H1 (cell line): ENCODE data around the gene TMBIM6. TPM values are rescaled to one million over a fixed set of nuclear protein-coding genes. Genes with fewer than 3 reads are reported as not detected.

ENCODE experiments used
- CTCF ChIA-PET: fragments of 300-600 bp; sonication (Branson Sonifier 250); formaldehyde crosslinking; loops from one replicate; lab custom pipeline; 2021; ENCODE audit not compliant: partially characterized antibody; lab: Charles Lee
- POLR2A ChIA-PET: fragments of 300-600 bp; sonication (Branson Sonifier 250); formaldehyde crosslinking; loops from one replicate; lab custom pipeline; 2021; ENCODE audit warnings: inconsistent platforms; ENCODE audit not compliant: partially characterized antibody; lab: Charles Lee
- DNase-seq, 2 experiments: peaks; one replicate each; pipeline versions ENCODE4 v3.0.0 to v3.0.0-alpha.2; 2010 to 2022; ENCODE audit warnings: low spot score in 2 of 2, low read depth in 1 of 2, mixed read lengths in 1 of 2
- FAIRE-seq: peaks from 2 replicates; lab custom pipeline; 2011; peaks lifted over from hg19 to GRCh38; lab: Jason Lieb, UNC
- H2AFZ ChIP-seq: 2 replicates; pipeline ENCODE4 v1.8.1; 2012; ENCODE audit warnings: low read length, inconsistent platforms
- H2AK5ac ChIP-seq: 2 replicates; pipeline ENCODE4 v1.6.1; 2013; ENCODE audit warnings: low read depth, low read length
- H2BK120ac ChIP-seq: replicated peaks from 2 replicates; pipeline ENCODE3; 2013; ENCODE audit warnings: low read depth, low read length, inconsistent platforms
- H2BK12ac ChIP-seq: 2 replicates; pipeline ENCODE4 v1.6.1; 2013; ENCODE audit warnings: low read depth, low read length
- H2BK15ac ChIP-seq: 2 replicates; pipeline ENCODE4 v1.6.1; 2013; ENCODE audit warnings: low read length
- H2BK20ac ChIP-seq: 2 replicates; pipeline ENCODE4 v1.6.1; 2013; ENCODE audit warnings: low read length
- H2BK5ac ChIP-seq: 2 replicates; pipeline ENCODE4 v1.6.1; 2013; ENCODE audit warnings: low read depth, low read length
- H3K14ac ChIP-seq: 2 replicates; pipeline ENCODE4 v1.6.1; 2013; ENCODE audit warnings: inconsistent platforms; ENCODE audit not compliant: insufficient read length
- H3K18ac ChIP-seq: 2 replicates; pipeline ENCODE4 v1.6.1; 2013; ENCODE audit warnings: low read length; ENCODE audit errors: extremely low read depth
- H3K23ac ChIP-seq: 2 replicates; pipeline ENCODE4 v1.6.1; 2013; ENCODE audit warnings: inconsistent platforms; ENCODE audit not compliant: insufficient read length
- H3K23me2 ChIP-seq: 2 replicates; pipeline ENCODE4 v1.6.1; 2013; ENCODE audit warnings: low read depth, low read length
- H3K27ac ChIP-seq: 2 replicates; pipeline ENCODE4 v1.6.1; 2011; ENCODE audit warnings: low read depth, low read length, inconsistent platforms
- H3K27me3 ChIP-seq, 4 experiments: replicated peaks in 1 of 4; 1 replicate in 1 of 4; 2 replicates in 3 of 4; pipeline versions ENCODE4 v1.6.1 to v1.8.1; 2011 to 2013; ENCODE audit warnings: low read length in 3 of 4, mild to moderate bottlenecking in 3 of 4, inconsistent platforms in 2 of 4, mixed read lengths in 2 of 4, moderate library complexity in 1 of 4; ENCODE audit not compliant: control insufficient read depth in 3 of 4, insufficient read depth in 3 of 4; ENCODE audit errors: extremely low read depth in 1 of 4
- H3K36me3 ChIP-seq, 4 experiments: 2 replicates each; pipeline versions ENCODE4 v1.6.1 to v1.8.1; 2011 to 2013; ENCODE audit warnings: mild to moderate bottlenecking in 4 of 4, low read length in 3 of 4, moderate library complexity in 2 of 4, control low read depth in 1 of 4, inconsistent platforms in 1 of 4; ENCODE audit not compliant: insufficient read depth in 4 of 4, control insufficient read depth in 2 of 4
- H3K4ac ChIP-seq: replicated peaks from 2 replicates; pipeline ENCODE3; 2013; ENCODE audit warnings: low read length, low read depth, mixed read lengths, inconsistent platforms; ENCODE audit not compliant: insufficient read length
- H3K4me1 ChIP-seq, 4 experiments: replicated peaks in 1 of 4; 1 replicate in 1 of 4; 2 replicates in 3 of 4; pipeline versions ENCODE4 v1.6.1 to v1.8.1; 2011 to 2013; ENCODE audit warnings: low read length in 3 of 4, inconsistent platforms in 2 of 4, mixed read lengths in 1 of 4; ENCODE audit not compliant: insufficient read depth in 4 of 4, control insufficient read depth in 3 of 4
- H3K4me2 ChIP-seq, 2 experiments: 2 replicates each; pipeline versions ENCODE4 v1.6.1 to v1.8.1; 2011 to 2013; ENCODE audit warnings: low read depth in 2 of 2, low read length in 2 of 2, control low read depth in 1 of 2, inconsistent platforms in 1 of 2, mild to moderate bottlenecking in 1 of 2; ENCODE audit not compliant: insufficient read depth in 1 of 2
- H3K4me3 ChIP-seq, 4 experiments: fragments of 200-600, 300-600 bp in 1 of 4; sonication (generic), shearing (Covaris generic), sonication (Bioruptor Twin) in 1 of 4; 2 replicates each; pipeline versions ENCODE4 v1.5.1 to v1.8.1; 2011 to 2016; ENCODE audit warnings: low read length in 4 of 4, low read depth in 3 of 4, control low read depth in 2 of 4, inconsistent platforms in 2 of 4, mild to moderate bottlenecking in 2 of 4, mixed read lengths in 1 of 4, moderate library complexity in 1 of 4; ENCODE audit not compliant: insufficient read depth in 2 of 4; ENCODE audit errors: extremely low read depth in 1 of 4
- H3K56ac ChIP-seq: replicated peaks from 2 replicates; pipeline ENCODE3; 2013; ENCODE audit warnings: low read depth, mild to moderate bottlenecking, mixed read lengths, low read length, inconsistent platforms; ENCODE audit not compliant: insufficient read length
- H3K79me1 ChIP-seq: 2 replicates; pipeline ENCODE4 v1.6.1; 2013; ENCODE audit warnings: low read depth, low read length, control low read depth
- H3K79me2 ChIP-seq, 2 experiments: 2 replicates each; pipeline versions ENCODE4 v1.6.1 to v1.8.1; 2012 to 2013; ENCODE audit warnings: low read length in 2 of 2, mild to moderate bottlenecking in 2 of 2, inconsistent platforms in 1 of 2; ENCODE audit not compliant: insufficient read depth in 2 of 2, control insufficient read depth in 1 of 2
- H3K9ac ChIP-seq, 4 experiments: replicated peaks in 1 of 4; 1 replicate in 1 of 4; 2 replicates in 3 of 4; pipeline versions ENCODE4 v1.6.1 to v1.8.1; 2011 to 2013; ENCODE audit warnings: low read depth in 3 of 4, low read length in 3 of 4, control low read depth in 2 of 4, mild to moderate bottlenecking in 2 of 4, moderate library complexity in 2 of 4, inconsistent platforms in 1 of 4; ENCODE audit errors: extremely low read depth in 1 of 4
- H3K9me3 ChIP-seq, 2 experiments: 2 replicates each; pipeline versions ENCODE4 v1.6.1 to v1.8.1; 2012 to 2013; ENCODE audit warnings: mild to moderate bottlenecking in 2 of 2, moderate library complexity in 2 of 2, control low read depth in 1 of 2, inconsistent platforms in 1 of 2, low read depth in 1 of 2, low read length in 1 of 2, mixed read lengths in 1 of 2; ENCODE audit not compliant: insufficient read depth in 2 of 2
- H4K20me1 ChIP-seq, 2 experiments: replicated peaks in 1 of 2; 2 replicates each; pipeline versions ENCODE3 to v1.8.1; 2011 to 2013; ENCODE audit warnings: inconsistent platforms in 2 of 2, low read length in 2 of 2, mild to moderate bottlenecking in 1 of 2; ENCODE audit not compliant: insufficient read depth in 2 of 2, control insufficient read depth in 1 of 2
- H4K5ac ChIP-seq: 2 replicates; pipeline ENCODE4 v1.6.1; 2013; ENCODE audit warnings: low read length, low read depth, mixed read lengths, inconsistent platforms; ENCODE audit not compliant: insufficient read length
- H4K8ac ChIP-seq: 2 replicates; pipeline ENCODE4 v1.8.0; 2013; ENCODE audit warnings: mild to moderate bottlenecking, moderate library complexity, low read length, inconsistent platforms; ENCODE audit not compliant: insufficient read depth; ENCODE audit errors: extremely low read depth
- H4K91ac ChIP-seq: replicated peaks from 2 replicates; pipeline ENCODE3; 2013; ENCODE audit warnings: low read length, mixed read lengths, inconsistent platforms; ENCODE audit not compliant: insufficient read length
- CTCF ChIP-seq, 3 experiments: IDR thresholded peaks; 1 replicate in 2 of 3; 2 replicates in 1 of 3; pipeline versions ENCODE4 v1.5.1 to v1.6.1; 2011; ENCODE audit warnings: low read length in 3 of 3, mild to moderate bottlenecking in 3 of 3, inconsistent platforms in 2 of 3, low read depth in 1 of 3, moderate library complexity in 1 of 3; ENCODE audit not compliant: insufficient read depth in 1 of 3; ENCODE audit errors: control extremely low read depth in 1 of 3
- EP300 ChIP-seq, 2 experiments: IDR thresholded peaks; 1 replicate in 1 of 2; 2 replicates in 1 of 2; pipeline ENCODE4 v1.6.1; 2011 to 2012; ENCODE audit warnings: low read depth in 2 of 2, low read length in 2 of 2, mild to moderate bottlenecking in 2 of 2, borderline replicate concordance in 1 of 2, inconsistent platforms in 1 of 2, moderate library complexity in 1 of 2
- RAD21 ChIP-seq, 2 experiments: IDR thresholded peaks in 1 of 2; conservative IDR thresholded peaks in 1 of 2; 2 replicates each; pipeline ENCODE4 v1.6.1; 2011; ENCODE audit warnings: low read depth in 2 of 2, low read length in 2 of 2, improper control_type of control experiment in 1 of 2, inconsistent platforms in 1 of 2, mild to moderate bottlenecking in 1 of 2, moderate library complexity in 1 of 2
- SAP30 ChIP-seq: fragments of 300-600 bp; sonication (generic); IDR thresholded peaks from 2 replicates; pipeline ENCODE4 v1.7.1; 2012; ENCODE audit warnings: low read length, moderate library complexity, mild to moderate bottlenecking, inconsistent platforms; ENCODE audit not compliant: insufficient read depth, insufficient replicate concordance
- SIRT6 ChIP-seq: IDR thresholded peaks from one replicate; pipeline ENCODE4 v1.7.1; 2012; ENCODE audit warnings: low read length, inconsistent platforms
- TBP ChIP-seq: IDR thresholded peaks from 2 replicates; pipeline ENCODE4 v1.6.1; 2011; ENCODE audit warnings: low read depth, low read length, improper control_type of control experiment
- WGBS, 2 experiments: shearing (Covaris generic) in 1 of 2; methylation state at CpG; one replicate each; pipeline versions ENCODE4 v1.1.6 to v1.1.7; 2013 to 2015; ENCODE audit warnings: low lambda C conversion rate in 2 of 2, mixed read lengths in 2 of 2, inconsistent platforms in 1 of 2, low coverage in 1 of 2, missing lambda C conversion rate in 1 of 2; ENCODE audit not compliant: insufficient replicate concordance in 2 of 2, insufficient coverage in 1 of 2, insufficient read length in 1 of 2; ENCODE audit errors: extremely low coverage in 1 of 2, missing lambda C conversion rate in 1 of 2; 5-methylcytosine and 5-hydroxymethylcytosine counted together
- polyA plus RNA-seq, 7 experiments: library from polyadenylated mRNA; depleted of rRNA in 3 of 7; stranded (reverse) in 5 of 7; unstranded in 2 of 7; fragments of >200 nt in 5 of 7; fragments of 200-250 nt in 2 of 7; gene quantifications; 1 replicate in 5 of 7; 2 replicates in 1 of 7; 4 replicates in 1 of 7; pipeline versions ENCODE4 v1.2.1 to v1.2.3, GENCODE V29; 2011 to 2013; ENCODE audit warnings: missing spikeins in 2 of 7, mixed read lengths in 2 of 7
- total RNA-seq: library from RNA; stranded (reverse); fragmentation: NEBNext Ultra II Directional; extraction: Animal tissue kit (Norgen Biotek cat#: 25700); gene quantifications from 2 replicates; pipeline ENCODE4 v1.2.1, GENCODE V29; 2021

The TMBIM6 gene
- total and polyA plus RNA-seq, 2 of the 8 experiments (the other 6 are each of a cell fraction or from before 2014, with no cell fraction given), result 423 to 556 TPM

GRCh38 chr12:49720214-49720613 is 21.1 kb upstream of the TMBIM6 start:
- Histone ChIP-seq H3K79me2 (no peaks in the 10 kb centered on the region), H3K18ac (no peak overlapping the region), H4K8ac (no peak overlapping the region), H3K27me3 (no peaks in the 10 kb centered on the region), H3K27ac (no peak overlapping the region), H3K4me3 (no peak overlapping the region), H3K9ac (no peak overlapping the region), H2BK120ac (no peak overlapping the region), H3K4ac (no peak overlapping the region), H3K23me2 (no peaks in the 10 kb centered on the region), H3K14ac (no peak overlapping the region), H4K91ac (no peak overlapping the region), H2BK15ac (no peak overlapping the region), H3K23ac (no peak overlapping the region), H3K4me1 (no peaks in the 10 kb centered on the region), H3K36me3 (no peaks in the 10 kb centered on the region), H2AFZ (no peak overlapping the region), H2BK5ac (no peak overlapping the region), H3K79me1 (no peaks in the 10 kb centered on the region), H3K56ac (no peak overlapping the region), H2BK20ac (no peak overlapping the region), H3K9me3 (no peaks in the 10 kb centered on the region), H2BK12ac (no peak overlapping the region), H4K20me1 (no peaks in the 10 kb centered on the region), H4K5ac (no peak overlapping the region), H3K4me2 (no peak overlapping the region), H2AK5ac (no peak overlapping the region)
- ChIA-PET CTCF (interaction anchor here (1.0 to 1.2 kb wide), 4 partner anchors 12 to 78 kb away, joined by 3 to 5 read pairs (median 4); partner anchors contain the start of gene TMBIM6), POLR2A (interaction anchor here (3.2 kb wide), 1 partner anchor 21 kb away, joined by 11 read pairs; the partner anchor contains the start of gene TMBIM6)
- 78% methylated on average over 1 of the region's 1 CpG; no CpG with 5 or more reads in 1 of the 2 experiments for WGBS, 2 experiments
- FAIRE-seq, result no peak
- DNase-seq, result no peak
- TF ChIP-seq EP300 (IDR thresholded peaks at IDR 0.05; ENCODE audit: borderline replicate concordance in 1 of 2, low read depth in 2 of 2, low read length in 2 of 2) (no peak), CTCF (IDR thresholded peaks at IDR 0.05; ENCODE audit: control extremely low read depth in 1 of 3, insufficient read depth in 1 of 3, low read depth in 1 of 3, low read length in 3 of 3) (peak in 1 of 3 experiments; percentile 10; a peak in 2 of 4 replicates), SAP30 (no peak), RAD21 (IDR thresholded peaks at IDR 0.05 in 1 of 2, conservative IDR thresholded peaks at IDR 0.05 in 1 of 2; ENCODE audit: low read depth in 2 of 2, low read length in 2 of 2) (peak in 1 of 2 experiments; percentile 9; a peak in 1 of 4 replicates), TBP (no peak), SIRT6 (no peak)
